IMR-90 (cell line): ENCODE results near the gene LYZ. TPM values are rescaled to one million over a fixed set of nuclear protein-coding genes. Genes with fewer than 3 reads are reported as not detected.

Source experiments
- ATAC-seq: fragments of 200-7000 bp; cut with Tn5 transposase; 2 replicates; pipeline ENCODE4 v1.9.1; 2020; ENCODE audit warnings: low read depth, mild to moderate bottlenecking, moderate library complexity
- BruUV-seq: library from RNA; stranded (reverse); fragments of 400-500 nt; replicated peaks from 2 replicates; lab custom pipeline; 2021; lab: Mats Ljungman, UMichigan
- CTCF ChIA-PET: fragments of 300-600 bp; formaldehyde crosslinking; extraction: SDS; loops from one replicate; lab custom pipeline; 2021; ENCODE audit warnings: antibody characterized with exemption; lab: Yijun Ruan, JAX
- POLR2A ChIA-PET: fragments of 300-600 bp; sonication (Branson Sonifier 250); formaldehyde crosslinking; loops from one replicate; lab custom pipeline; 2022; ENCODE audit warnings: antibody characterized with exemption; ENCODE audit not compliant: unreplicated experiment; lab: Charles Lee
- DNase-seq: peaks from one replicate; pipeline ENCODE4 v3.0.0; 2013
- H2AFZ ChIP-seq: replicated peaks from 2 replicates; pipeline ENCODE3; 2013; ENCODE audit warnings: low read length, mild to moderate bottlenecking; ENCODE audit not compliant: poor library complexity
- H2AK5ac ChIP-seq: 2 replicates; pipeline ENCODE4 v1.6.1; 2013; ENCODE audit warnings: low read depth, low read length, inconsistent platforms
- H2AK9ac ChIP-seq: replicated peaks from 2 replicates; pipeline ENCODE3; 2013; ENCODE audit warnings: mild to moderate bottlenecking, low read depth, low read length, moderate library complexity; ENCODE audit not compliant: poor library complexity
- H2BK120ac ChIP-seq: 2 replicates; pipeline ENCODE4 v1.6.1; 2013; ENCODE audit warnings: low read depth, low read length, inconsistent platforms
- H2BK15ac ChIP-seq: 3 replicates; pipeline ENCODE4 v1.6.1; 2013; ENCODE audit warnings: low read depth, low read length, inconsistent platforms
- H2BK20ac ChIP-seq: 2 replicates; pipeline ENCODE4 v1.6.1; 2013; ENCODE audit warnings: low read depth, mild to moderate bottlenecking, inconsistent platforms, low read length, moderate library complexity
- H2BK5ac ChIP-seq: 2 replicates; pipeline ENCODE4 v1.6.1; 2013; ENCODE audit warnings: mild to moderate bottlenecking, low read depth, low read length, inconsistent platforms; ENCODE audit not compliant: poor library complexity, severe bottlenecking
- H3K14ac ChIP-seq: replicated peaks from 2 replicates; pipeline ENCODE4 v1.6.1; 2013; ENCODE audit warnings: low read depth, low read length, inconsistent platforms
- H3K18ac ChIP-seq: 2 replicates; pipeline ENCODE4 v1.6.1; 2013; ENCODE audit warnings: low read depth, low read length, control low read depth
- H3K23ac ChIP-seq: 2 replicates; pipeline ENCODE4 v1.6.1; 2013; ENCODE audit warnings: low read depth, low read length, inconsistent platforms
- H3K27ac ChIP-seq: 2 replicates; pipeline ENCODE4 v1.5.1; 2013; ENCODE audit warnings: mild to moderate bottlenecking, control low read depth, low read length; ENCODE audit not compliant: insufficient read depth
- H3K27me3 ChIP-seq: 2 replicates; pipeline ENCODE4 v1.6.1; 2013; ENCODE audit warnings: low read length; ENCODE audit not compliant: control insufficient read depth, insufficient read depth
- H3K36me3 ChIP-seq: 2 replicates; pipeline ENCODE4 v1.6.1; 2013; ENCODE audit warnings: low read length, mixed read lengths; ENCODE audit not compliant: control insufficient read depth, insufficient read depth
- H3K4ac ChIP-seq: 2 replicates; pipeline ENCODE4 v1.6.1; 2013; ENCODE audit warnings: low read depth, low read length, inconsistent platforms
- H3K4me1 ChIP-seq: 2 replicates; pipeline ENCODE4 v1.6.1; 2013; ENCODE audit warnings: low read length, mixed read lengths; ENCODE audit not compliant: control insufficient read depth, insufficient read depth
- H3K4me2 ChIP-seq: 2 replicates; pipeline ENCODE4 v1.6.1; 2013; ENCODE audit warnings: low read depth, mild to moderate bottlenecking, control low read depth, low read length, moderate library complexity
- H3K4me3 ChIP-seq: 2 replicates; pipeline ENCODE4 v1.5.1; 2013; ENCODE audit warnings: low read depth, mild to moderate bottlenecking, control low read depth, low read length, moderate library complexity; ENCODE audit not compliant: insufficient read depth
- H3K56ac ChIP-seq: 2 replicates; pipeline ENCODE4 v1.6.1; 2013; ENCODE audit warnings: low read length, inconsistent platforms; ENCODE audit not compliant: insufficient read depth; ENCODE audit errors: extremely low read depth
- H3K79me1 ChIP-seq, 2 experiments: 2 replicates each; pipeline ENCODE4 v1.6.1; 2013; ENCODE audit warnings: low read length in 2 of 2, inconsistent platforms in 1 of 2, low read depth in 1 of 2
- H3K9ac ChIP-seq: 2 replicates; pipeline ENCODE4 v1.6.1; 2013; ENCODE audit warnings: low read depth, low read length, control low read depth
- H3K9me1 ChIP-seq: 2 replicates; pipeline ENCODE4 v1.6.1; 2013; ENCODE audit warnings: low read length, inconsistent platforms; ENCODE audit not compliant: insufficient read depth
- H3K9me3 ChIP-seq: 2 replicates; pipeline ENCODE4 v1.6.1; 2013; ENCODE audit warnings: low read length; ENCODE audit not compliant: control insufficient read depth, insufficient read depth
- H4K20me1 ChIP-seq: 2 replicates; pipeline ENCODE4 v1.6.1; 2013; ENCODE audit warnings: low read length, inconsistent platforms; ENCODE audit not compliant: insufficient read depth
- H4K5ac ChIP-seq: 2 replicates; pipeline ENCODE4 v1.6.1; 2013; ENCODE audit warnings: mild to moderate bottlenecking, low read depth, low read length, control low read depth
- H4K8ac ChIP-seq, 2 experiments: 2 replicates each; pipeline ENCODE4 v1.6.1; 2013; ENCODE audit warnings: low read depth in 2 of 2, low read length in 2 of 2, control low read depth in 1 of 2, inconsistent platforms in 1 of 2
- H4K91ac ChIP-seq: 2 replicates; pipeline ENCODE4 v1.6.1; 2013; ENCODE audit warnings: low read depth, low read length, inconsistent platforms; ENCODE audit not compliant: insufficient read depth
- CHD1 ChIP-seq: IDR thresholded peaks from 2 replicates; pipeline ENCODE4 v1.6.1; 2012; ENCODE audit warnings: low read depth, low read length, improper control_type of control experiment
- FOS ChIP-seq: fragments of 150-350 bp; IDR thresholded peaks from 2 replicates; pipeline ENCODE4 v1.6.1; 2016; ENCODE audit warnings: low read depth, low read length
- MAFK ChIP-seq: IDR thresholded peaks from 2 replicates; pipeline ENCODE4 v1.6.1; 2012; ENCODE audit warnings: low read depth, low read length, improper control_type of control experiment
- MAZ ChIP-seq: IDR thresholded peaks from 2 replicates; pipeline ENCODE4 v1.6.1; 2012; ENCODE audit warnings: low read depth, mild to moderate bottlenecking, low read length, improper control_type of control experiment, moderate library complexity, borderline replicate concordance
- POLR2A ChIP-seq: IDR thresholded peaks from 2 replicates; pipeline ENCODE4 v1.6.1; 2012; ENCODE audit warnings: mild to moderate bottlenecking, low read depth, low read length
- SMC3 ChIP-seq: fragments of 150-350 bp; IDR thresholded peaks from 2 replicates; pipeline ENCODE4 v1.6.1; 2016; ENCODE audit warnings: low read depth, mild to moderate bottlenecking, antibody characterized with exemption, low read length, moderate library complexity
- WGBS, 2 experiments: methylation state at CpG; one replicate each; pipeline versions ENCODE4 v1.1.5 to v1.1.7; 2013; ENCODE audit warnings: missing lambda C conversion rate in 2 of 2; ENCODE audit not compliant: insufficient read length in 1 of 2; ENCODE audit errors: extremely low coverage in 2 of 2; 5-methylcytosine and 5-hydroxymethylcytosine counted together
- dilution Hi-C: fragments of 300-500 bp; cut with HindIII; formaldehyde crosslinking; loops from one replicate; pipeline ENCODE4 v1.14.3; 2018; ENCODE audit warnings: low sequenced_read_pairs; ENCODE audit not compliant: unreplicated experiment
- in situ Hi-C: fragments of 300-500 bp; cut with MboI; formaldehyde crosslinking; loops from 3 replicates; pipeline ENCODE4 v1.14.3; 2019; ENCODE audit warnings: low sequenced_read_pairs, inconsistent platforms, mixed read lengths
- intact Hi-C: fragments of 100-400 bp; cut with micrococcal nuclease; formaldehyde crosslinking; loops from 2 replicates; pipeline ENCODE4 v1.10.0; 2022
- polyA plus RNA-seq, 3 experiments: library from polyadenylated mRNA; depleted of rRNA; stranded (reverse); fragments of >200 nt; gene quantifications; 2 replicates each; pipeline ENCODE4 v1.2.3, GENCODE V29; 2012; ENCODE audit warnings: low replicate concordance in 1 of 3
- total RNA-seq: library from RNA; depleted of rRNA; stranded (reverse); fragments of >200 nt; gene quantifications from 2 replicates; pipeline ENCODE4 v1.2.3, GENCODE V29; 2012

The LYZ gene
- total and polyA plus RNA-seq, 2 of the 4 experiments (the other 2 are of a cell fraction): not detected

GRCh38 chr12:69396041-69396440, 47.9 kb downstream of the LYZ start:
- POLR2A ChIA-PET: no interaction called here
- peak overlapping the region; percentile 37 for H2BK5ac ChIP-seq
- no peaks in the 10 kb centered on the region for H3K9me3 ChIP-seq
- H4K8ac ChIP-seq: no peak overlapping the region
- H2AK9ac ChIP-seq: no peak overlapping the region
- H4K20me1 ChIP-seq: no peaks in the 10 kb centered on the region
- peak; percentile 13 for DNase-seq
- intact Hi-C loops: no loop called here
- in situ Hi-C loops: no loop called here
- no peaks in the 10 kb centered on the region for H3K9me1 ChIP-seq
- H3K4me1 ChIP-seq: no peaks in the 10 kb centered on the region; the same call in 1 of the 2 replicates
- no peak overlapping the region; the same call in 1 of the 2 replicates for H4K5ac ChIP-seq
- no peak for ATAC-seq
- H2BK120ac ChIP-seq: no peak overlapping the region
- H4K91ac ChIP-seq: no peak overlapping the region
- peak overlapping the region; percentile 39; the same call in 1 of the 2 replicates for H3K23ac ChIP-seq
- peaks cover 4 to 5% of the 10 kb centered on the region in 2 experiments; a peak in 2 of 4 replicates for H3K79me1 ChIP-seq
- no peak overlapping the region; the same call in 1 of the 2 replicates for H3K18ac ChIP-seq
- WGBS, 2 experiments: no CpG with 5 or more reads among the region's 1 CpG
- no peak overlapping the region for H3K27ac ChIP-seq
- H3K56ac ChIP-seq: no peak overlapping the region
- H3K36me3 ChIP-seq: no peaks in the 10 kb centered on the region
- dilution Hi-C loops: no loop called here
- H2BK15ac ChIP-seq: 0 out of 3 replicates have a peak overlapping the region, but pooled peaks have one; percentile 43
- CTCF ChIA-PET: no interaction called here
- no peak overlapping the region for H2AFZ ChIP-seq
- TF ChIP-seq CHD1 (no peak), FOS (0 out of 2 replicates have a peak, but pooled peaks have one; percentile 4), SMC3 (no peak), POLR2A (no peak), MAZ (no peak), MAFK (no peak)
- H3K9ac ChIP-seq: no peak overlapping the region
- H3K4me2 ChIP-seq: no peak overlapping the region; the same call in 1 of the 2 replicates
- no peak overlapping the region for H2AK5ac ChIP-seq
- H3K4ac ChIP-seq: no peak overlapping the region
- H3K27me3 ChIP-seq: no peaks in the 10 kb centered on the region
- no TSS peak for BruUV-seq
- no peak overlapping the region for H3K14ac ChIP-seq
- H2BK20ac ChIP-seq: no peak overlapping the region
- no peak overlapping the region for H3K4me3 ChIP-seq
